Motor neuron (in vitro differentiated cells): ENCODE data around the gene DAB1. TPM values are rescaled to one million over a fixed set of nuclear protein-coding genes. Genes with fewer than 3 reads are reported as not detected.

Source experiments
- ATAC-seq, 8 experiments: fragments of 200-7000 bp; cut with Tn5 transposase; replicated peaks in 6 of 8; 2 replicates each; pipeline ENCODE4 v1.8.0; 2021; ENCODE audit warnings: mild to moderate bottlenecking in 8 of 8, moderate library complexity in 8 of 8
- H3K27ac ChIP-seq, 2 donors: fragments of 250-450 bp; sonication (Bioruptor Pico); 2 replicates each; pipeline ENCODE4 v1.9.0; 2021; ENCODE audit warnings: antibody characterized with exemption in 2 of 2, mild to moderate bottlenecking in 2 of 2, moderate library complexity in 1 of 2
- H3K4me1 ChIP-seq, 2 donors: fragments of 250-450 bp; sonication (Bioruptor Pico); replicated peaks in 1 of 2; 2 replicates each; pipeline ENCODE4 v1.6.1; 2021; ENCODE audit warnings: antibody characterized with exemption in 2 of 2, mild to moderate bottlenecking in 2 of 2, moderate library complexity in 1 of 2
- H3K4me3 ChIP-seq, 5 donors: fragments of 250-450 bp; sonication (Bioruptor Pico); 2 replicates each; pipeline ENCODE4 v1.9.0; 2021; ENCODE audit warnings: antibody characterized with exemption in 5 of 5, mild to moderate bottlenecking in 5 of 5, moderate library complexity in 4 of 5
- WGBS, 10 experiments: fragments of 450-650 bp; shearing (Covaris generic); methylation state at CpG; one replicate each; pipeline ENCODE4 v1.0.0; 2022; 5-methylcytosine and 5-hydroxymethylcytosine counted together
- in situ Hi-C, 9 experiments: fragments of 400-800 bp; cut with MboI; loops; one replicate each; pipeline ENCODE4 v1.15.0; 2021; ENCODE audit warnings: low sequenced_read_pairs in 9 of 9, low pct_unique_long_range_greater_than_20kb in 2 of 9; ENCODE audit not compliant: unreplicated experiment in 9 of 9
- total RNA-seq, 8 experiments: library from RNA; unstranded; fragments of 300-600 nt; gene quantifications; 2 replicates each; pipeline versions ENCODE4 v1.2.3 to v1.2.4, GENCODE V29; 2022

DAB1 gene
- total RNA-seq, 8 experiments from 2014 or later, result 1.4 to 38.4 (median 13.2) TPM

GRCh38 chr1:57440096-57440495 lies 16.2 kb upstream of the DAB1 start:
- no peak overlapping the region for H3K27ac ChIP-seq
- H3K4me1 ChIP-seq, result peaks cover 6 to 7% of the 10 kb centered on the region in 2 donors
- 9 to 100% (median 80%) methylated on average over 1 of the region's 1 CpG; no CpG with 5 or more reads in 2 of the 10 experiments for WGBS, 10 experiments
- in situ Hi-C loops, result loop anchor here in 1 of 9 experiments (25.0 kb wide), 1 partner anchor 603 kb away; no protein-coding TSS in a partner anchor
- ATAC-seq, result no peak
- H3K4me3 ChIP-seq, result no peak overlapping the region

DNA sequence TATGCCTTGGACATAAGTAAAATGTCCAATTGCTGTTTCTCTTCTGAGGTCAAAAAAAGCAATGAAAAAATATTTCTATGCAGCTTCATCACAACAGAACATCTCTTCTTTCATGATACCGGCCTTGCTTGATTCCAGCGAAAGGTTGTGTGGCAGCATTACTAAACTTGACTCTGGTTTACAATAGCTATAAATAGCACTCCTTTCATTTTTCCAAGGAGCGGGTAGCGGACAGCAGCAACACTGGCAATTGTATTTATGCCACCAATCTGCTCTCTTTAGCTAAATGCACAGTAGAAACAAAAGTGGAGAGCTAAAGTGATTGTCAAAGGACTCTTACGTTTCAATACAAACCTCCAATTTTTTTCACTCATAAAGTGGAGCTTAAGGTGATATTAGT lies 7.5 kb upstream of the DAB1 start:
- Histone ChIP-seq H3K4me3 (no peak overlapping the region), H3K4me1 (peaks cover 0 to 3% of the 10 kb centered on the region in 2 donors), H3K27ac (no peak overlapping the region)
- in situ Hi-C loops, result loop anchor here in 1 of 9 experiments (25.0 kb wide), 1 partner anchor 594 kb away; no protein-coding TSS in a partner anchor
- 61 to 100% (median 79%) methylated on average over 1 to 5 of the region's 5 CpGs; no CpG with 5 or more reads in 1 of the 10 experiments for WGBS, 10 experiments
- ATAC-seq, result peak in 5 of 8 experiments; percentile 48 to 67 (median 57)

DNA sequence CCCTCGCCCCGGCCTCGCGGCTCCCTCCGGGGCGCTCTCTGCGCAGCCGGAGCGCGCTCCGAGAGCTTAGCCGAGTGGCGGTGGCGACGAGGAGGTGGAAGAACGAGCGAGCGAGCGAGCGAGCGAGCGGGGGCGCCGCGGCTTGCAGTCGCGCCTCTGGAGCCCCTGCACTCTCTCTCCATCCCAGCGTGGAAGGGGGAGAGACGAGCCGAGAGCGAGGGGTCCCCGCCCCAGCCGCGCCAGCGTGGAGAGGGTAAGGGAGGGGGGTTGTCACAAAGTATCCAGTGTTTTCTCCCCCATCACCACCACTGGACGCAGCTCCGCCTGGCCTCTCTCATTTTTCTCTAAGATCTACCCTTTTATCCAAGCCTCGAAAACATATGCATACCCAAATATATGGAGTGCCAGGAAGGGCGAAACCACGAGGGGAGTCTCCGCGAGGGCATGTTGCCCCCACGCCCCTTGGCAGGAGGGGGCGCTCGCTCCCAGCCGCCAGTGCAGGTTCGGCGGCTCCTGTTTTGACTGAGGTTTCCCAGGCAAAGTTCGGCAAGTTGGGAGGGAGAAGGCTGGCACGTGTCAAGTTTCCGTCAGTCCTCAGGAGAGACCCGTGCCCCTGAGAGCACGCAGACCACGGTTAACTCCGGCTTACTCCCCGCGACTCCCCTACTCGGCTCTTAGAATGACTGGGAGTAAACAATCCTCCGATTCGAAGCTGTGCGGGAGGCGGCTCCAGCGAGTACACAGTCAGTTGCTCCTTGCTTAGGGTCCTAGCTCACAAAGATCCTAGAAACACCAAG lies 569 bp upstream of the DAB1 start:
- H3K4me1 ChIP-seq, result peaks cover 2 to 10% of the 10 kb centered on the region in 2 donors
- peak overlapping the region; percentile 41 to 86 (median 60) for H3K4me3 ChIP-seq
- WGBS, 10 experiments, result 0 to 18% (median 0%) methylated on average over 3 to 33 of the region's 63 CpGs; no CpG with 5 or more reads in 3 of the 10 experiments
- H3K27ac ChIP-seq, result peak overlapping the region; percentile 47 to 73
- in situ Hi-C loops, result loop anchor here in 3 of 9 experiments (25.0 kb wide), 2 partner anchors 587 to 1113 kb away; partner anchors contain the start of gene OMA1 (in 1 of the 3)
- peak; percentile 52 to 71 (median 55) for ATAC-seq

- peak; percentile 1 to 20 (median 12) for ATAC-seq
- peaks cover 2 to 10% of the 10 kb centered on the region in 2 donors for H3K4me1 ChIP-seq
- peak overlapping the region; percentile 41 to 86 (median 60) for H3K4me3 ChIP-seq
- 0 to 2% (median 0%) methylated on average over 10 to 17 of the region's 36 CpGs; no CpG with 5 or more reads in 7 of the 10 experiments for WGBS, 10 experiments
- in situ Hi-C loops, result loop anchor here in 2 of 9 experiments (25.0 kb wide), 2 partner anchors 586 to 1114 kb away; partner anchors contain the start of gene OMA1 (in 1 of the 2)
- H3K27ac ChIP-seq, result peak overlapping the region; percentile 47 to 73
Observed at GRCh38 chr1:57423135-57423655, 665 bp downstream of the DAB1 start.

DNA sequence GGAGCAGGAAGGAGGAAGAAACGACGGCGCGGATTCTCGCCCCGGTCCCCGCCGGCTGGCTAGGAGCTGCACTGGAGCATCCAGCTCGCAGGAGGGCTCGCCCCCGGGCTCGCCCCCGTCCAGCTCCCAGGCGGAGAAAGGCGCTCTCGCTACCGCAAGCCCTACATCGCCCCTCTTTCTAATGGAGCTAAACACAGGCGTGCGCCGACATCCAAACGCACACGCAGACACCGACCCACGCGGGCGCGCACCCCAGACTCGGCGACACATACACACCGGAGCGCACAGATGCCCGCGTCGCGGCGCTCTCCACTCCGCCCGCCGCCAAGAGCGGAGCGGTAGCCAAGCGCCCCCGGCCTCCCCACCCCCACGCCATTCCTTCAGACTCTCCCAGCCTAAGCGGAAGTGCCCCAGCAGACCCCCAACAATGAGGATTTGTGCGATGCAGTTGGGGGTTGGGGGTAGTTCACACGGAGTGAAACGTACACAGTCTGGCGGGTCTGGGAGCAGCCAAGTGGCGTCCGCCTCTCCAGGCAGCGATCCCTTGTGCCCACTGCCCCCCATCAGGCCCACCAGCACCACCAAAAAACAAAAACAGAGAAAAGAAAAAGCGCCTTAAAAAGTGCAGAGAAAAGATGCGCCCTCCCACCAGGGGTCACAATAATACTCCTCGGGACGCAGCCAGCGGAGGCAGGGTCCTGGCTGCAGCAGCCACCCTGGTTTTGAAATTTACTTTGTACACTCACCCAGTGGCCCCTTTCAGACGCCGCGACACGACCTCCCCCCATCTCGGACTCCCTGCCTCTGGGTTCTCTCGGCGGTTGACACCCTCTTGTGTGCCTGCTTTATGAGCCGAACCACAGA lies 1.4 kb downstream of the DAB1 start:
- Histone ChIP-seq H3K27ac (peak overlapping the region; percentile 57 to 73), H3K4me3 (peak overlapping the region; percentile 41 to 86 (median 60)), H3K4me1 (peaks cover 2 to 10% of the 10 kb centered on the region in 2 donors)
- WGBS, 10 experiments, result 0 to 7% (median 0%) methylated on average over 7 to 30 of the region's 66 CpGs; no CpG with 5 or more reads in 5 of the 10 experiments
- peak; percentile 33 to 72 (median 64) for ATAC-seq
- in situ Hi-C loops, result loop anchor here in 2 of 9 experiments (25.0 kb wide), 2 partner anchors 585 to 1115 kb away; partner anchors contain the start of gene OMA1 (in 1 of the 2)

DNA sequence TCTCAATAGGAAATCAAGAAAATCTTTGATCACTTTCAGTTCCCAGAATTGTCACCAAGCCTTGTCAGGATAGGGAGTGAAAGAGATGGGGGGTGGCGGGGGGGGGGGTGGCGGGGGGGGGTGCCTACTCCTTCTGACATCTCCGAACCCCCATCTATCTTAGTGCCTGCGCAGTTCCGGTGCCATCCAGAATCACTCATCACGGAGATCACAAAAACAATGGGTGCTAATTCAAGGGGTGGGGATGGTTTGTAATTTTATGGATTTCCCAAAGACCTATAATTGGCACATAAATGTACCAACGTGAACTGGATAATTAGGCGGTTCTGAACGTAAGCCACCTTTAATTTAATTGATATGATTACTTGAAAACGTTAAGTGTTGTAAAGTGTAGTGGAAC lies 2.1 kb downstream of the DAB1 start:
- ATAC-seq, result no peak
- peak overlapping the region; percentile 41 to 86 (median 60) for H3K4me3 ChIP-seq
- 0 to 9% (median 0%) methylated on average over 1 to 7 of the region's 10 CpGs; no CpG with 5 or more reads in 4 of the 10 experiments for WGBS, 10 experiments

GRCh38 chr1:57420981-57421785 lies 2.7 kb downstream of the DAB1 start:
- in situ Hi-C loops, result loop anchor here in 2 of 9 experiments (25.0 kb wide), 2 partner anchors 584 to 1116 kb away; partner anchors contain the start of gene OMA1 (in 1 of the 2)
- Histone ChIP-seq H3K4me1 (peaks cover 2 to 10% of the 10 kb centered on the region in 2 donors), H3K27ac (no peak overlapping the region), H3K4me3 (peak overlapping the region; percentile 16 to 86 (median 60))
- ATAC-seq, result no peak
- 0 to 72% (median 11%) methylated on average over 2 to 9 of the region's 9 CpGs for WGBS, 10 experiments

More for the DNA sequence above, 2.1 kb downstream of the DAB1 start:
- Histone ChIP-seq H3K27ac (peak overlapping the region; percentile 57 to 73), H3K4me1 (peaks cover 2 to 10% of the 10 kb centered on the region in 2 donors)
- in situ Hi-C loops, result loop anchor here in 2 of 9 experiments (25.0 kb wide), 2 partner anchors 585 to 1115 kb away; partner anchors contain the start of gene OMA1 (in 1 of the 2)

- in situ Hi-C loops, result loop anchor here in 2 of 9 experiments (25.0 kb wide), 2 partner anchors 582 to 1118 kb away; partner anchors contain the start of gene OMA1 (in 1 of the 2)
- ATAC-seq, result no peak
- Histone ChIP-seq H3K27ac (no peak overlapping the region), H3K4me3 (no peak overlapping the region), H3K4me1 (peaks cover 0 to 10% of the 10 kb centered on the region in 2 donors)
- 25 to 100% (median 74%) methylated on average over 1 to 4 of the region's 4 CpGs; no CpG with 5 or more reads in 2 of the 10 experiments for WGBS, 10 experiments
Observed at GRCh38 chr1:57418971-57419370, 4.9 kb downstream of the DAB1 start.

- ATAC-seq, result peak in 1 of 8 experiments; percentile 76
- 20 to 100% (median 85%) methylated on average over 1 to 3 of the region's 3 CpGs; no CpG with 5 or more reads in 3 of the 10 experiments for WGBS, 10 experiments
- Histone ChIP-seq H3K4me1 (peaks cover under 1 to 4% of the 10 kb centered on the region in 2 donors), H3K4me3 (no peak overlapping the region), H3K27ac (no peak overlapping the region)
- in situ Hi-C loops, result loop anchor here in 2 of 9 experiments (25.0 kb wide), 2 partner anchors 574 to 1126 kb away; partner anchors contain the start of gene OMA1 (in 1 of the 2)
Observed at GRCh38 chr1:57411262-57411661, 12.6 kb downstream of the DAB1 start.

DNA sequence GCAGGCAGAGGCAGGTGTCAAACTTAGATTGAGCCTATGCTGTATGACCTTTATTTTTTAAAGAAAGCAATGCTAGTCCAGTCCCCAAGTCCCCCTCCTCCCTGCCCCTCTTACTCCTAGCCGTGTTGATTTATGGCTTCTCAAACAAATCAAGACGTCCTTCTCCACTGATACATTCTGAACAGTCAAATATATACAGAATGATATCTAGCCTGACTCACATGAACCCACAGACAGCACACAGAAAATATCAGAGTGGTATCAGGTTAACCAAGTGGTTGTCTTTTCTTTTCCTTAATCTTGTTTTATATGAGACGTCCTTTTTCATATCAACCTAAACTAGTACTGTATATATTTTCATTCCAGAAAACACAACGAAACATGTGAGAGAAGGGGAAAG lies 13.4 kb downstream of the DAB1 start:
- ATAC-seq, result peak in 3 of 8 experiments; percentile 14 to 40 (median 31)
- 20 to 100% (median 61%) methylated on average over 1 to 4 of the region's 4 CpGs for WGBS, 10 experiments
- in situ Hi-C loops, result loop anchor here in 2 of 9 experiments (25.0 kb wide), 2 partner anchors 573 to 1127 kb away; partner anchors contain the start of gene OMA1 (in 1 of the 2)
- Histone ChIP-seq H3K4me1 (peaks cover 2 to 8% of the 10 kb centered on the region in 2 donors), H3K27ac (no peak overlapping the region), H3K4me3 (no peak overlapping the region)

- Histone ChIP-seq H3K4me3 (no peak overlapping the region), H3K4me1 (peaks cover 2 to 8% of the 10 kb centered on the region in 2 donors), H3K27ac (no peak overlapping the region)
- peak in 3 of 8 experiments; percentile 59 to 95 (median 72) for ATAC-seq
- in situ Hi-C loops, result loop anchor here in 2 of 9 experiments (25.0 kb wide), 2 partner anchors 571 to 1129 kb away; partner anchors contain the start of gene OMA1 (in 1 of the 2)
- 0 to 78% (median 60%) methylated on average over 1 to 4 of the region's 4 CpGs; no CpG with 5 or more reads in 1 of the 10 experiments for WGBS, 10 experiments
Observed at GRCh38 chr1:57407928-57408327, 15.9 kb downstream of the DAB1 start.
